Measurements from ENCODE around the gene DEPDC4.

DNA sequence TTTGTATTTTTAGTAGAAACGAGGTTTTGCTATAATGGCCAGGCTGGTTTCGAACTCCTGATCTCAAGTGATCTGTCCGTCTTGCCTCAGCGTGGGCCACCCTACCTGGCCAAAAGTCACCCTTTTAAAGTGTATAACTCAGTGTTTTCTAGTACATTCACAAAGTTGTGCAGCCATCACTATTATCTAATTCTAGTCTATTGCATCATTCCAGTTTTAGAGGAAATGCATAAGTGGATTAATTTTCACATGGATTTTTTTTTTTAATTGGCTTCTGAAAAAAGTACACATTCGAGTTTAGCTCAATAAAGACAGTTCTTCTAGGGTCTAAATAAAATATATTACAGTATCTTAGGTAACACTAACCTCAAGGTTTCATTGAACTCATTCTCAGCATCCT is 3.7 kb downstream of the DEPDC4 start:
- TF ChIP-seq, protein P1, sequence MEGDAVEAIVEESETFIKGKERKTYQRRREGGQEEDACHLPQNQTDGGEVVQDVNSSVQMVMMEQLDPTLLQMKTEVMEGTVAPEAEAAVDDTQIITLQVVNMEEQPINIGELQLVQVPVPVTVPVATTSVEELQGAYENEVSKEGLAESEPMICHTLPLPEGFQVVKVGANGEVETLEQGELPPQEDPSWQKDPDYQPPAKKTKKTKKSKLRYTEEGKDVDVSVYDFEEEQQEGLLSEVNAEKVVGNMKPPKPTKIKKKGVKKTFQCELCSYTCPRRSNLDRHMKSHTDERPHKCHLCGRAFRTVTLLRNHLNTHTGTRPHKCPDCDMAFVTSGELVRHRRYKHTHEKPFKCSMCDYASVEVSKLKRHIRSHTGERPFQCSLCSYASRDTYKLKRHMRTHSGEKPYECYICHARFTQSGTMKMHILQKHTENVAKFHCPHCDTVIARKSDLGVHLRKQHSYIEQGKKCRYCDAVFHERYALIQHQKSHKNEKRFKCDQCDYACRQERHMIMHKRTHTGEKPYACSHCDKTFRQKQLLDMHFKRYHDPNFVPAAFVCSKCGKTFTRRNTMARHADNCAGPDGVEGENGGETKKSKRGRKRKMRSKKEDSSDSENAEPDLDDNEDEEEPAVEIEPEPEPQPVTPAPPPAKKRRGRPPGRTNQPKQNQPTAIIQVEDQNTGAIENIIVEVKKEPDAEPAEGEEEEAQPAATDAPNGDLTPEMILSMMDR (IDR thresholded peaks at IDR 0.05; ENCODE audit: low read depth, low read length) = no peak
- TF ChIP-seq EZH2phosphoT487 (IDR thresholded peaks at IDR 0.05; ENCODE audit: low read depth) = no peak

Measured in OCI-LY3 (cell line).